ENCODE measurements around the gene FOXK1. TPM values are rescaled to one million over a fixed set of nuclear protein-coding genes. Genes with fewer than 3 reads are reported as not detected.
"Not testable (repeated sequence)": the region's sequence is repeated elsewhere in the genome, so short reads cannot be mapped to it uniquely, and the experiment has no call there.

The FOXK1 gene
- total and polyA plus RNA-seq, 12 donors = 4.8 to 63.1 (median 36.1) TPM

DNA sequence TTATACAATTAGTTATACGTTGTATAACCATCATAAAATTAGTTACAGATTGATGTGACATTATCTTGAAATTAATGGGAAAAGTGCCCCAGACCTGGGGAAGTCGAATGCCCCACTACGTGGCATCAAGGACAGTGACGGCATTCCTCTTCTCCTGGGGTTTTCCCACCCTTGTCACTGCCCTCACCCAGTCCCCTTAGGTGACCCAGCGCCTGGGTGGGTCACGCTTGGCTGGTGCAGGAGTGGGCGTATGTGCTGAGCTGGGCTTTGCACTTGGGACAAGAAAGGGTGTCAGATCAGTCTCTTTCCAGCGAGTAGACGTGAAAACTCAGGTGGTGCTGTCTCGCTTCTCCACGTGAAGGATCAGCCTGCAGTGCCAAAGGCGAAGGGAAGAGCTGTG lies 7.6 kb downstream of the FOXK1 start:
- DNase-seq = peak in 1 of 7 donors; percentile 41
- H3K9me3 ChIP-seq (replicated peaks in 1 of 3) = no peaks in the 10 kb centered on the region
- H3K27me3 ChIP-seq = no peaks in the 10 kb centered on the region
- H3K36me3 ChIP-seq (replicated peaks in 1 of 2) = no peaks in the 10 kb centered on the region
- no peak for TF ChIP-seq POLR2A (IDR thresholded peaks at IDR 0.05)
- TF ChIP-seq, protein P1, sequence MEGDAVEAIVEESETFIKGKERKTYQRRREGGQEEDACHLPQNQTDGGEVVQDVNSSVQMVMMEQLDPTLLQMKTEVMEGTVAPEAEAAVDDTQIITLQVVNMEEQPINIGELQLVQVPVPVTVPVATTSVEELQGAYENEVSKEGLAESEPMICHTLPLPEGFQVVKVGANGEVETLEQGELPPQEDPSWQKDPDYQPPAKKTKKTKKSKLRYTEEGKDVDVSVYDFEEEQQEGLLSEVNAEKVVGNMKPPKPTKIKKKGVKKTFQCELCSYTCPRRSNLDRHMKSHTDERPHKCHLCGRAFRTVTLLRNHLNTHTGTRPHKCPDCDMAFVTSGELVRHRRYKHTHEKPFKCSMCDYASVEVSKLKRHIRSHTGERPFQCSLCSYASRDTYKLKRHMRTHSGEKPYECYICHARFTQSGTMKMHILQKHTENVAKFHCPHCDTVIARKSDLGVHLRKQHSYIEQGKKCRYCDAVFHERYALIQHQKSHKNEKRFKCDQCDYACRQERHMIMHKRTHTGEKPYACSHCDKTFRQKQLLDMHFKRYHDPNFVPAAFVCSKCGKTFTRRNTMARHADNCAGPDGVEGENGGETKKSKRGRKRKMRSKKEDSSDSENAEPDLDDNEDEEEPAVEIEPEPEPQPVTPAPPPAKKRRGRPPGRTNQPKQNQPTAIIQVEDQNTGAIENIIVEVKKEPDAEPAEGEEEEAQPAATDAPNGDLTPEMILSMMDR (IDR thresholded peaks at IDR 0.05) = no peak
- H3K4me3 ChIP-seq = no peak overlapping the region
- intact Hi-C loops (cut with DNase I) = no loop called here
- WGBS, 4 donors = 49 to 62% (median 53%) methylated on average over 9 to 12 of the region's 12 CpGs
- peaks cover 47 to 89% of the 10 kb centered on the region in 2 donors for H3K4me1 ChIP-seq (replicated peaks in 1 of 2)
- H3K27ac ChIP-seq = peak overlapping the region in 3 of 5 donors; percentile 10 to 56 (median 31)

DNA sequence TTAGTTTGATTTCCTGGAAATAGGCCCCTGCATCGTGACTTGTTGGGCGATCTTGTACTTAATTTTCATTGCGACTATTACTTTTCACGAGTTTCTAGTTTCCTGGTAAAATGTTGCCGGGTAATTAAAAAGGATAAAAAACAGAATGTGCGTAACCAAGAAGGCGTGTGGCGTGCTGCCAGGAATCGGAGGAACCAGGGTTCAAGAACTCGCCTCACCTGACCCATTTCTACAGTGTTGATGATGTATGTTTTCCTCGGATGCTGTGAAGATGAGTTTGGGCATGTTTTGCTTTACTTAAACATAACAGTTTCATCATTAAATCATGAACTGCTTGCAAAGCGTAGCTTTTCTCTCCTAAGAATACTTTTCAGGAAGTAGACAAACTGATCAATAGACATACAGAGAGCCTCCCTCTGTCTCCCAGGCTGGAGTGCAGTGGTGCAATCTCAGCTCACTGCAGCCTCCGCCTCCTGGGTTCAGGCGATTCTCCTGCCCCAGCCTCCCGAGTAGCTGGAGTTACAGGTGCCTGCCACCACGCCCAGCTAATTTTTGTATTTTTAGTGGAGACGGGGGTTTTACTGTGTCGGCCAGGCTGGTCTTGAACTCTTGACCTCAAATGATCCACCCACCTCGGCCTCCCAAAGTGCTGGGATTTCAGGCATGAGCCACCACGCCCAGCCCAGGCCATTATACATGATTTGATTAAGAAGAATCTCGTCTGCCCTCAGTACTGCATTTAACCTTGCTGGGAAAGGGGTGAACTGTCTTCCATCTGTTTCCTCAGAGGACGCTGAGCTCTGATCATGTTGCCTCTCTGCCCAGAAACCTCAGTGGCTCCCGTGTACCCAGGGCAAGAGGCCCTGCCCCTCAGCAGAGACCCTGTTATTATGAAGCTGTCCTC lies 9.1 kb downstream of the FOXK1 start:
- no peaks in the 10 kb centered on the region for H3K36me3 ChIP-seq (replicated peaks in 1 of 2)
- peak overlapping the region in 3 of 5 donors; percentile 57 to 94 (median 90) for H3K27ac ChIP-seq
- no peak for DNase-seq
- H3K9me3 ChIP-seq (replicated peaks in 1 of 3) = no peaks in the 10 kb centered on the region
- intact Hi-C loops (cut with DNase I) = no loop called here
- no peaks in the 10 kb centered on the region for H3K27me3 ChIP-seq
- no peak for TF ChIP-seq POLR2A (IDR thresholded peaks at IDR 0.05)
- TF ChIP-seq, protein P1 (IDR thresholded peaks at IDR 0.05) = no peak
- peaks cover 48 to 83% of the 10 kb centered on the region in 2 donors for H3K4me1 ChIP-seq (replicated peaks in 1 of 2)
- 73 to 77% (median 76%) methylated on average over 23 of the region's 23 CpGs for whole genome bisulfite sequencing, 4 donors
- no peak overlapping the region for H3K4me3 ChIP-seq

DNA sequence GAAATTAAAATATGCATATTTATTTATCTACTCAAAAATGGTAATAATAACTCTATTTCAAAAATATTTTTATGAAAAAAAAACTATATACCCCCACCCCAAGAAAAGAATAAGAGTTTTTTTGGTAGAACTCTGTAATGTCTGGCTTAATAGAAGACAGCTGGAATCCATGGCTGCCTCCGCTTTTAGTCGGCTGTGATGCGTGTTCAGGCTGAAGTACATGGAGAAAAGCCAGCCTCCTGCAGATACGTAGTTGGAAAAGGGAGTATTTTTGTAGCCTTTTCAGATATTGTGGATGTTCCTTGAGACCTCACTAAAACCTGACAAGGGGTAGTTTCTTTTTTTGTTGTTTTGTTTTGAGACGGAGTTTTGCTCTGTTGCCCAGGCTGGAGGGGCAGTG lies 10.0 kb downstream of the FOXK1 start:
- peaks cover 48 to 75% of the 10 kb centered on the region in 2 donors for H3K4me1 ChIP-seq (replicated peaks in 1 of 2)
- no peaks in the 10 kb centered on the region for H3K9me3 ChIP-seq (replicated peaks in 1 of 3)
- intact Hi-C loops (cut with DNase I) = no loop called here
- no peaks in the 10 kb centered on the region for H3K27me3 ChIP-seq
- peak overlapping the region in 3 of 5 donors; percentile 57 to 94 (median 90) for H3K27ac ChIP-seq
- H3K4me3 ChIP-seq = no peak overlapping the region
- no peak for DNase-seq
- no peak for TF ChIP-seq POLR2A (IDR thresholded peaks at IDR 0.05)
- TF ChIP-seq, protein P1 (IDR thresholded peaks at IDR 0.05) = no peak
- no peaks in the 10 kb centered on the region for H3K36me3 ChIP-seq (replicated peaks in 1 of 2)
- 69 to 72% (median 71%) methylated on average over 5 of the region's 5 CpGs for WGBS, 4 donors

DNA sequence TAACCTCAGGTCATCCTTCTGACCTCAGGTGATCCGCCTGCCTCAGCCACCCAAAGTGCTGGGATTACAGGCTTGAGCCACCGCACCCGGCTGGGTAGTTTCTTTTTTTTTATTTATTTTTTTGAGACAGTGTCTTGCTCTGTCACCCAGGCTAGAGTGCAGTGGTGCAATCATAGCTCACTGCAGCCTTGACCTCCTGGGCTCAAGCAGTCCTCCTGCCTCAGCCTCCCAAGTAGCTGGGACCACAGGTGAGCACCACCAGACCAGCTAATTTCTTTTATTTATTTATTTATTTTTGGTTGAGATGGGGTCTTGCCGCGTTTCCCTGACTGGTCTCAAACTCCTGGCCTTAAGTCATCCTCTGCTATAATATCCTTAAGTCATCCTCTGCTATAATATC lies 10.5 kb downstream of the FOXK1 start:
- H3K36me3 ChIP-seq (replicated peaks in 1 of 2); intact Hi-C loops (cut with DNase I); H3K4me3 ChIP-seq; H3K9me3 ChIP-seq (replicated peaks in 1 of 3); DNase-seq; H3K27me3 ChIP-seq: not testable (repeated sequence)
- WGBS, 4 donors = 68 to 83% (median 81%) methylated on average over 5 of the region's 5 CpGs
- Histone ChIP-seq H3K27ac (peak overlapping the region in 4 of 5 donors; percentile 22 to 94 (median 65)), H3K4me1 (replicated peaks in 1 of 2) (peaks cover 48 to 69% of the 10 kb centered on the region in 2 donors)

Measured in adrenal gland (tissue), 12 donors.